Peyer's patch (tissue), 4 donors: ENCODE results near the gene TEX55.

Experiments
- POLR2A ChIP-seq, 2 donors: fragments of 450-650 bp; IDR thresholded peaks; one replicate each; pipeline ENCODE4 v1.5.1; 2017; ENCODE audit warnings: antibody characterized with exemption in 2 of 2, mild to moderate bottlenecking in 2 of 2, moderate library complexity in 2 of 2
- TF ChIP-seq, protein P1 (sequence below), 6 experiments: fragments of 450-650 bp in 4 of 6; fragments of 200-600 bp in 2 of 6; sonication (generic) in 1 of 6; IDR thresholded peaks; one replicate each; pipeline ENCODE4 v1.5.1; 2017 to 2019; ENCODE audit warnings: antibody characterized with exemption in 6 of 6, mild to moderate bottlenecking in 3 of 6, moderate library complexity in 1 of 6

GRCh38 chr3:119195151-119195476 is 49.1 kb downstream of the TEX55 start:
- TF ChIP-seq, protein P1, sequence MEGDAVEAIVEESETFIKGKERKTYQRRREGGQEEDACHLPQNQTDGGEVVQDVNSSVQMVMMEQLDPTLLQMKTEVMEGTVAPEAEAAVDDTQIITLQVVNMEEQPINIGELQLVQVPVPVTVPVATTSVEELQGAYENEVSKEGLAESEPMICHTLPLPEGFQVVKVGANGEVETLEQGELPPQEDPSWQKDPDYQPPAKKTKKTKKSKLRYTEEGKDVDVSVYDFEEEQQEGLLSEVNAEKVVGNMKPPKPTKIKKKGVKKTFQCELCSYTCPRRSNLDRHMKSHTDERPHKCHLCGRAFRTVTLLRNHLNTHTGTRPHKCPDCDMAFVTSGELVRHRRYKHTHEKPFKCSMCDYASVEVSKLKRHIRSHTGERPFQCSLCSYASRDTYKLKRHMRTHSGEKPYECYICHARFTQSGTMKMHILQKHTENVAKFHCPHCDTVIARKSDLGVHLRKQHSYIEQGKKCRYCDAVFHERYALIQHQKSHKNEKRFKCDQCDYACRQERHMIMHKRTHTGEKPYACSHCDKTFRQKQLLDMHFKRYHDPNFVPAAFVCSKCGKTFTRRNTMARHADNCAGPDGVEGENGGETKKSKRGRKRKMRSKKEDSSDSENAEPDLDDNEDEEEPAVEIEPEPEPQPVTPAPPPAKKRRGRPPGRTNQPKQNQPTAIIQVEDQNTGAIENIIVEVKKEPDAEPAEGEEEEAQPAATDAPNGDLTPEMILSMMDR (IDR thresholded peaks at IDR 0.05), result no peak
- TF ChIP-seq POLR2A (IDR thresholded peaks at IDR 0.05), result no peak
